ENCODE data around the gene KRTAP17-1. TPM values are rescaled to one million over a fixed set of nuclear protein-coding genes. Genes with fewer than 3 reads are reported as not detected.

KRTAP17-1 gene
- total RNA-seq, 1 donor from 2014 or later: not detected

GRCh38 chr17:41296846-41297245 is 18.7 kb downstream of the KRTAP17-1 start:
- peaks cover 35% of the 10 kb centered on the region for H3K27me3 ChIP-seq (ENCODE audit: low read depth)
- intact Hi-C loops (cut with micrococcal nuclease): no loop called here
- no peaks in the 10 kb centered on the region for H3K36me3 ChIP-seq
- TF ChIP-seq, protein P1, sequence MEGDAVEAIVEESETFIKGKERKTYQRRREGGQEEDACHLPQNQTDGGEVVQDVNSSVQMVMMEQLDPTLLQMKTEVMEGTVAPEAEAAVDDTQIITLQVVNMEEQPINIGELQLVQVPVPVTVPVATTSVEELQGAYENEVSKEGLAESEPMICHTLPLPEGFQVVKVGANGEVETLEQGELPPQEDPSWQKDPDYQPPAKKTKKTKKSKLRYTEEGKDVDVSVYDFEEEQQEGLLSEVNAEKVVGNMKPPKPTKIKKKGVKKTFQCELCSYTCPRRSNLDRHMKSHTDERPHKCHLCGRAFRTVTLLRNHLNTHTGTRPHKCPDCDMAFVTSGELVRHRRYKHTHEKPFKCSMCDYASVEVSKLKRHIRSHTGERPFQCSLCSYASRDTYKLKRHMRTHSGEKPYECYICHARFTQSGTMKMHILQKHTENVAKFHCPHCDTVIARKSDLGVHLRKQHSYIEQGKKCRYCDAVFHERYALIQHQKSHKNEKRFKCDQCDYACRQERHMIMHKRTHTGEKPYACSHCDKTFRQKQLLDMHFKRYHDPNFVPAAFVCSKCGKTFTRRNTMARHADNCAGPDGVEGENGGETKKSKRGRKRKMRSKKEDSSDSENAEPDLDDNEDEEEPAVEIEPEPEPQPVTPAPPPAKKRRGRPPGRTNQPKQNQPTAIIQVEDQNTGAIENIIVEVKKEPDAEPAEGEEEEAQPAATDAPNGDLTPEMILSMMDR (IDR thresholded peaks at IDR 0.05; ENCODE audit: borderline replicate concordance): no peak
- no peak for DNase-seq
- peaks cover 7% of the 10 kb centered on the region for H3K9me3 ChIP-seq (replicated peaks)
- H3K4me3 ChIP-seq: no peak overlapping the region
- no peak overlapping the region for H3K27ac ChIP-seq (replicated peaks)
- H3K4me1 ChIP-seq: no peaks in the 10 kb centered on the region

DNA sequence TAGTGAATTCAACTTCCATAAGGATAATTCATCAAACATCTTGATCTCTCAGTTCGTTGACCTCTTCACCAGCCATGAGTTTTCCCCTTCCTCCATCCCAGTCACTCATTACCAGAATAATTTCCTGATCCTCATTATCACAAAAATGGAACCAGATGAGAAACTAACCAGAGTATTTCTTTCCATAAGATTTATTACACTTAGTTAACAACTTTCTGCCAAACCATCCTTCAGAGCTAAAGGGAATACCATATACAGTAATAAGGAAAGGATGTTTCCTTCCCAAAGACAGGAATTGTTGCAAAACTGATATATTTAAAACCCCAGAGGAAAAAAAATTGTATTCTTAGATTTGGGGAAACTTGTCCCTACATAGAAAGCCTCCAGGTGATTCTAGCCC is 21.5 kb downstream of the KRTAP17-1 start:
- no peak for DNase-seq
- TF ChIP-seq, protein P1 (IDR thresholded peaks at IDR 0.05; ENCODE audit: borderline replicate concordance): no peak
- peaks cover 61% of the 10 kb centered on the region for H3K27me3 ChIP-seq (ENCODE audit: low read depth)
- H3K4me3 ChIP-seq: no peak overlapping the region
- H3K36me3 ChIP-seq: no peaks in the 10 kb centered on the region
- no peaks in the 10 kb centered on the region for H3K4me1 ChIP-seq
- H3K9me3 ChIP-seq (replicated peaks): no peaks in the 10 kb centered on the region
- no peak overlapping the region for H3K27ac ChIP-seq (replicated peaks)
- intact Hi-C loops (cut with micrococcal nuclease): no loop called here

DNA sequence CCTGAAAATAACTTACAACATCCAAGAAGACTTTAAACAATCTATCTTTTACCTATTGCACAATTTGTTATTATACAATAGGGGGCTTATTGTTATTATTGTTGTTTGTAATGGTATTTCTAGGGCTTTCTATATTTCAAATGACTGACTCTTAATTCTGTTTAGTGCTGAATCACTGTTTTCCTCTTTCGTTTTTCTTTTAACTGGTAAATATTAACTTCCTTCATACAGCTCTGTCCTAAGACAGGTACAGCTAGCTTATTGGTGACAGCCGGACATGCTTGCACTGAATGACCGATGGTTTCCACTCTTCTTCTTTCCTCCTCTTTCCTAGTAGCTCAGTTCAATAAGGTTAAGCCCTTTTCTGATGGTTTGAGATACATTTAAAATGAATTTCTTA is 28.5 kb downstream of the KRTAP17-1 start:
- no peak overlapping the region for H3K4me3 ChIP-seq
- no peak overlapping the region for H3K27ac ChIP-seq (replicated peaks)
- no peaks in the 10 kb centered on the region for H3K9me3 ChIP-seq (replicated peaks)
- no peaks in the 10 kb centered on the region for H3K4me1 ChIP-seq
- peaks cover 73% of the 10 kb centered on the region for H3K27me3 ChIP-seq (ENCODE audit: low read depth)
- DNase-seq: no peak
- H3K36me3 ChIP-seq: no peaks in the 10 kb centered on the region
- intact Hi-C loops (cut with micrococcal nuclease): no loop called here
- TF ChIP-seq, protein P1 (IDR thresholded peaks at IDR 0.05; ENCODE audit: borderline replicate concordance): no peak

DNA sequence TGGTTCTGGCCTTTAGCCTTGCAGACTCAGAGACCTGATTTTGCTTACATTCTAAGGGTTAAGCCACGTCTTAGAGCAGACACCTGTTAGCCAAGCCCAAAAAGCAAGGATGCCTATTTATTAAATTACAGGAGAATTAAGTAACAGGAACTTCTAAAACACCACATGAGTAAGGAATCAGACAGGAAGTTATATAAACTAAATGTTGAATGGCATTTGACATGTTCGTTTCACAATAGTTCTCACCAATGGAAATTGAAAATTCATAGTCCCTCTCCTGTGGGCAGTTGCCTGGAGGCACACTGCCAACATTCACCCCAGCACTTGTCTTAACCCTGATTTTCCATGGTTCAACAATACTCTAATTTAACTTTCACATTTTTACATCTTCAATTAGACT is 31.0 kb downstream of the KRTAP17-1 start:
- no peak for DNase-seq
- intact Hi-C loops (cut with micrococcal nuclease): no loop called here
- Histone ChIP-seq H3K36me3 (no peaks in the 10 kb centered on the region), H3K27me3 (ENCODE audit: low read depth) (peaks cover 64% of the 10 kb centered on the region), H3K9me3 (replicated peaks) (peaks cover 5% of the 10 kb centered on the region), H3K4me3 (no peak overlapping the region), H3K27ac (replicated peaks) (no peak overlapping the region), H3K4me1 (no peaks in the 10 kb centered on the region)
- TF ChIP-seq, protein P1 (IDR thresholded peaks at IDR 0.05; ENCODE audit: borderline replicate concordance): no peak

DNA sequence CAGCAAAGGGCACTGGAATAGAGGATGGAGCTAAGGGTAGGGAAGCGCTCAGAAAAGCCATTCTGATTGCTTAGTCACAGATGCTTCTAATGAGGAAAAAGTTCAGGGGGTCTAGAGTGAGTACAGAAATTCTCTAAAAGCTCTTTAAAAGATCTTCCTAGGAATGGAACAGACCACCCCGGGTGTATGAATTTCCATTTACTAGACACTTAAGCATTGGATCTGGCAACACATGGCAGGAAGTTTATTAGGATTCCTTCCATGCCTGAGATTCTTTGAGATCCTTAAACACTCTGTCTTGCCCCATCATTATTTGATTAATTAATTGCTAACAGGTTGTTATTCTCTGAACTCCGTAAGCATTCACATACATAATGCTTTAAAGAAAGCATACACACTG is 31.5 kb downstream of the KRTAP17-1 start:
- intact Hi-C loops (cut with micrococcal nuclease): no loop called here
- TF ChIP-seq, protein P1 (IDR thresholded peaks at IDR 0.05; ENCODE audit: borderline replicate concordance): no peak
- DNase-seq: no peak
- Histone ChIP-seq H3K4me3 (no peak overlapping the region), H3K27me3 (ENCODE audit: low read depth) (peaks cover 62% of the 10 kb centered on the region), H3K36me3 (no peaks in the 10 kb centered on the region), H3K9me3 (replicated peaks) (peaks cover 6% of the 10 kb centered on the region), H3K27ac (replicated peaks) (no peak overlapping the region), H3K4me1 (no peaks in the 10 kb centered on the region)

Data from left ventricle myocardium inferior (tissue), 1 donor.